GM12878 (cell line): ENCODE measurements around the gene CTNNA1.
"Not testable (repeated sequence)": the region's sequence is repeated elsewhere in the genome, so short reads cannot be mapped to it uniquely, and the experiment has no call there.

Experiments
- POLR2A ChIP-seq: IDR thresholded peaks from 2 replicates; pipeline ENCODE4 v1.6.1; 2011; ENCODE audit warnings: low read depth, mild to moderate bottlenecking, low read length
- ZNF274 ChIP-seq: IDR thresholded peaks from one replicate; pipeline ENCODE4 v1.8.0; 2011; ENCODE audit not compliant: insufficient read length, insufficient read depth

DNA sequence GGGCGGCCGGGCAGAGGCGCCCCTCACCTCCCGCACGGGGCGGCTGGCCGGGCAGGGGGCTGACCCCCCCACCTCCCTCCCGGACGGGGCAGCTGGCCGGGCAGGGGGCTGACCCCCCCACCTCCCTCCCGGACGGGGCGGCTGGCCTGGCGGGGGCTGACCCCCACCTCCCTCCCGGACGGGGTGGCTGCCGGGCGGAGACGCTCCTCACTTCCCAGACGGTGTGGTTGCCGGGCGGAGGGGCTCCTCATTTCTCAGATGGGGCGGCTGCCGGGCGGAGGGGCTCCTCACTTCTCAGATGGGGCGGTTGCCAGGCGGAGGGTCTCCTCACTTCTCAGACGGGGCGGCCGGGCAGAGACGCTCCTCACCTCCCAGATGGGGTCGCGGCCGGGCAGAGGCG, 57.6 kb downstream of the CTNNA1 start:
- not testable (repeated sequence) for TF ChIP-seq POLR2A, ZNF274
